ENCODE data around the gene ADPRHL1.

- TF ChIP-seq CTCF (IDR thresholded peaks at IDR 0.05) (no peak), POLR2A (IDR thresholded peaks at IDR 0.05) (no peak)
Observed at GRCh38 chr13:113455384-113455783, 2.1 kb upstream of the ADPRHL1 start.

Data from Peyer's patch (tissue), 4 donors.